ENCODE results near the gene VSIG1.

DNA sequence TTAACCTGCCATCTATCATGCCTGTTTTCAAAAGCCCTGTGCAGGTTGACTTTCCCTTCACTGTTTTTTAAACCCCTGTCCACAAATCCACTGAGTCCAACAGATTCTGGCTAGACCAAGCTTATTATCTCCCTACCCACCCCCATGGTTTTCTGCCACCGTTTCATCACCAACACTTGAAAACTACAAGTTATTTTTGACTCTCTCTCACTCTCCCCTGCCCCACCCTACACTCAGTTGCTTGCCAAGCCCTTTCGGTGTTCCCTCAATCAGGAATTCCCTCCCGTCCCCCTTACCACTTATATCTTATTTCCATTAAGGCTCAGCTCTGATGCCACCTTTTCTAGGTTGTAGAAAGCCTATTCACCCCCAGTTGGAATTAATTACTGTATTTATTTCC, 76.4 kb downstream of the VSIG1 start:
- TF ChIP-seq, protein P1, sequence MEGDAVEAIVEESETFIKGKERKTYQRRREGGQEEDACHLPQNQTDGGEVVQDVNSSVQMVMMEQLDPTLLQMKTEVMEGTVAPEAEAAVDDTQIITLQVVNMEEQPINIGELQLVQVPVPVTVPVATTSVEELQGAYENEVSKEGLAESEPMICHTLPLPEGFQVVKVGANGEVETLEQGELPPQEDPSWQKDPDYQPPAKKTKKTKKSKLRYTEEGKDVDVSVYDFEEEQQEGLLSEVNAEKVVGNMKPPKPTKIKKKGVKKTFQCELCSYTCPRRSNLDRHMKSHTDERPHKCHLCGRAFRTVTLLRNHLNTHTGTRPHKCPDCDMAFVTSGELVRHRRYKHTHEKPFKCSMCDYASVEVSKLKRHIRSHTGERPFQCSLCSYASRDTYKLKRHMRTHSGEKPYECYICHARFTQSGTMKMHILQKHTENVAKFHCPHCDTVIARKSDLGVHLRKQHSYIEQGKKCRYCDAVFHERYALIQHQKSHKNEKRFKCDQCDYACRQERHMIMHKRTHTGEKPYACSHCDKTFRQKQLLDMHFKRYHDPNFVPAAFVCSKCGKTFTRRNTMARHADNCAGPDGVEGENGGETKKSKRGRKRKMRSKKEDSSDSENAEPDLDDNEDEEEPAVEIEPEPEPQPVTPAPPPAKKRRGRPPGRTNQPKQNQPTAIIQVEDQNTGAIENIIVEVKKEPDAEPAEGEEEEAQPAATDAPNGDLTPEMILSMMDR (IDR thresholded peaks at IDR 0.05; ENCODE audit: insufficient read depth, low read depth, low read length), result no peak
- no peak for TF ChIP-seq EZH2 (IDR thresholded peaks at IDR 0.05; ENCODE audit: insufficient read depth, low read length)

All from astrocyte (in vitro differentiated cells and primary cell).